Gastrocnemius medialis (tissue), 4 donors: ENCODE results near the gene TMEM107. TPM values are rescaled to one million over a fixed set of nuclear protein-coding genes. Genes with fewer than 3 reads are reported as not detected.

ENCODE experiments used
- ATAC-seq, 2 donors: fragments of 150-250 bp; one replicate each; pipeline ENCODE4 v1.9.1; 2016
- DNase-seq, 2 donors: peaks; one replicate each; pipeline ENCODE4 v3.0.0-alpha.2; 2019
- H3K27ac ChIP-seq, 4 donors: fragments of 200-600 bp; sonication (generic); 1 replicate in 1 of 4; 2 replicates in 3 of 4; pipeline ENCODE4 v1.5.1; 2016 to 2018; ENCODE audit warnings: mild to moderate bottlenecking in 2 of 4, moderate library complexity in 1 of 4
- H3K27me3 ChIP-seq, 3 donors: fragments of 200-600 bp; sonication (generic) in 2 of 3; 1 replicate in 1 of 3; 2 replicates in 2 of 3; pipeline versions ENCODE4 v1.5.1 to v1.6.0; 2016 to 2019; ENCODE audit warnings: mild to moderate bottlenecking in 1 of 3, moderate library complexity in 1 of 3
- H3K36me3 ChIP-seq, 2 donors: fragments of 200-600 bp; sonication (generic) in 1 of 2; one replicate each; pipeline ENCODE4 v1.5.1; 2017 to 2018
- H3K4me1 ChIP-seq, 2 donors: fragments of 200-600 bp; sonication (generic) in 1 of 2; one replicate each; pipeline ENCODE4 v1.5.1; 2016 to 2017; ENCODE audit warnings: mild to moderate bottlenecking in 2 of 2
- H3K4me3 ChIP-seq, 4 donors: fragments of 200-600 bp; sonication (generic) in 3 of 4; 1 replicate in 1 of 4; 2 replicates in 3 of 4; pipeline ENCODE4 v1.5.1; 2016 to 2019; ENCODE audit warnings: mild to moderate bottlenecking in 2 of 4
- H3K9me3 ChIP-seq, 3 donors: fragments of 200-600 bp; sonication (generic) in 2 of 3; 1 replicate in 1 of 3; 2 replicates in 2 of 3; pipeline ENCODE4 v1.5.1; 2016 to 2019
- CTCF ChIP-seq, 5 experiments: fragments of 450-650 bp in 3 of 5; fragments of 200-600 bp in 2 of 5; sonication (generic) in 2 of 5; IDR thresholded peaks in 4 of 5; conservative IDR thresholded peaks in 1 of 5; 1 replicate in 4 of 5; 2 replicates in 1 of 5; pipeline ENCODE4 v1.5.1; 2016 to 2019; ENCODE audit warnings: antibody characterized with exemption in 5 of 5, mild to moderate bottlenecking in 3 of 5, moderate library complexity in 3 of 5
- POLR2A ChIP-seq, 2 donors: fragments of 450-650 bp; IDR thresholded peaks; one replicate each; pipeline ENCODE4 v1.6.1; 2017; ENCODE audit warnings: antibody characterized with exemption in 2 of 2, mild to moderate bottlenecking in 2 of 2, moderate library complexity in 2 of 2
- in situ Hi-C, 4 donors: fragments of 200-750 bp; cut with MboI; loops; one replicate each; pipeline versions ENCODE4 v1.15.0 to v1.8.0; 2017; ENCODE audit warnings: low sequenced_read_pairs in 4 of 4
- intact Hi-C: fragments of 100-400 bp; cut with DNase I; formaldehyde crosslinking; loops from one replicate; pipeline ENCODE4 v1.15.1; 2023; ENCODE audit warnings: low total_unique reads
- total RNA-seq, 4 donors: library from RNA; depleted of rRNA; stranded (reverse); fragments of >200 nt; gene quantifications; one replicate each; pipeline versions ENCODE4 v1.1.0 to v1.2.3, GENCODE V29; 2016

TMEM107 gene
- total RNA-seq, 4 donors from 2014 or later, result 0.75 to 5.7 (median 3.1) TPM

GRCh38 chr17:8212312-8213180 is 36.4 kb upstream of the TMEM107 start:
- TF ChIP-seq POLR2A (IDR thresholded peaks at IDR 0.05) (no peak), CTCF (IDR thresholded peaks at IDR 0.05 in 4 of 5, conservative IDR thresholded peaks at IDR 0.05 in 1 of 5) (no peak)
- H3K4me3 ChIP-seq, result no peak overlapping the region
- no peak overlapping the region for H3K27ac ChIP-seq
- in situ Hi-C loops, result no loop called here
- no peaks in the 10 kb centered on the region for H3K9me3 ChIP-seq
- no peaks in the 10 kb centered on the region for H3K27me3 ChIP-seq
- H3K4me1 ChIP-seq, result peaks cover 6 to 14% of the 10 kb centered on the region in 2 donors
- H3K36me3 ChIP-seq, result no peaks in the 10 kb centered on the region
- DNase-seq, result no peak
- ATAC-seq, result no peak
- intact Hi-C loops, result no loop called here

GRCh38 chr17:8210761-8211458 is 34.7 kb upstream of the TMEM107 start:
- TF ChIP-seq POLR2A (IDR thresholded peaks at IDR 0.05), result no peak
- TF ChIP-seq CTCF (IDR thresholded peaks at IDR 0.05 in 4 of 5, conservative IDR thresholded peaks at IDR 0.05 in 1 of 5), result no peak
- in situ Hi-C loops (no loop called here), intact Hi-C loops (no loop called here)
- Histone ChIP-seq H3K27me3 (no peaks in the 10 kb centered on the region), H3K9me3 (no peaks in the 10 kb centered on the region), H3K36me3 (no peaks in the 10 kb centered on the region), H3K27ac (peak overlapping the region; percentile 53 to 75 (median 74)), H3K4me1 (peaks cover 6 to 14% of the 10 kb centered on the region in 2 donors), H3K4me3 (peak overlapping the region; percentile 61 to 75 (median 68))
- no peak for DNase-seq
- ATAC-seq, result no peak

DNA sequence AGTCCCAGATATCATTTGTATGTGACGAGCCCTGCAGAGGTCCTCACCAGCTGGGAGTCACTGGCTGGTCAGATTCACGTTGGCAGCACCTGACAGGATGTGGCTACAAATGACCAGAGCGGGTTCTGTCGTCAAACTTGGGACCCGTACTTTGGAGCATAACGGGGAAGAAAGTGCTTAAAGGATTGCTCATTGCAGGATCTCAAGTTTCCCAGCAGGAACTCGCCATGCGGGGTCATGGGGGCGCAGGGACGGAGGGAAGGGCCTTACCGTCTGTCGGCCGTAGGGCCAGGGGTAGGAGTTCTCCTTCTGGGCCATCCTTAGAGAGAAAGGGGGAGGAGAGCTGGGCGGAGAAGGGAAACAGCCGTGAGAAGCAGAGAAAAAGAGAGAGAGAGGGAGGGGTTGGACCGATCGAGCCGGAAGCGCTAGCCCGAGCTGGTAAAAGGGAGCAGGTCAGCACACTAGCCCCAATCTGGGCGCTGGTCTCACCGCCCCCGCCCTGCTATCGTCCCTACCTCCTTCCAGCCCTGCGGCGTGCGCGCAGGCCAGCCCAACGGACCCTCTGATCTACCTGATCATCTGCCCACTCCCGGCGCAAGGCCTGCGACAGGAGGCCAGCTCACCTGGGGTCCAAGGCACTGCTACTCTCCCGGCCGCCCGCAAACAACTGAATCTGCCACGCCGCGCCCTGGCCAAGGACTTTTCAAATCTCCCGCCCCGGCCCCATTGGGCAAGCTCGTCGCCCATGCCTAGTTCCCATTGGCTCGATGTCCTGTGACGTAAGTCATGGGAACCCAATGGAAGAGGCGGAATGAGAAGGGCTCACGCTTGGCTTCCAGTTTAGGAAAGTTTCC is 34.0 kb upstream of the TMEM107 start, which contains the start of gene AURKB:
Gene AURKB, minus strand, starts transcription at position 669 of the 854 bp plus-strand sequence. Its CDS starts 351 bp downstream, at position 318.
- Histone ChIP-seq H3K27ac (peak within 1 kb of the TSS; percentile 53 to 75 (median 74)), H3K27me3 (no peaks in the 10 kb centered on the region), H3K9me3 (no peaks in the 10 kb centered on the region), H3K4me3 (peak within 1 kb of the TSS; percentile 61 to 75 (median 68)), H3K36me3 (no peaks in the 10 kb centered on the region), H3K4me1 (peaks cover 6 to 14% of the 10 kb centered on the region in 2 donors)
- intact Hi-C loops (no loop called here), in situ Hi-C loops (no loop called here)
- TF ChIP-seq POLR2A (IDR thresholded peaks at IDR 0.05), result no peak
- TF ChIP-seq CTCF (IDR thresholded peaks at IDR 0.05 in 4 of 5, conservative IDR thresholded peaks at IDR 0.05 in 1 of 5), result no peak
- DNase-seq (peak; percentile 93), ATAC-seq (peak; percentile 100)

DNA sequence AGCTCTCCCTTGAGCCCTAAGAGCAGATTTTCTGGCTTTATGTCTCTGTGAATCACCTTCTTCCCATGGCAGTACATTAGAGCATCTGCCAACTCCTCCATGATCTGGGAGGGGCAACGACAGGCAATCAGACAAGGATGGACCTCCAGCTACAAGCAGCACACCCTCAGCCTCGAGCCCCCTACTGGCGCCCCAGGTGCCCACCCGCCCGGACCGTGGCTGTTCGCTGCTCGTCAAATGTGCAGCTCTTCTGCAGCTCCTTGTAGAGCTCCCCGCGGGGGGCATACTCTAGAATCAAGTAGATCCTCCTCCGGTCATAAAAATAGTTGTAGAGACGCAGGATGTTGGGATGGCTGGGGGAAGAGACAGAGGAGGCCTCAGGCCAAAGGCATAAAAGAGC is 30.4 kb upstream of the TMEM107 start:
- no peaks in the 10 kb centered on the region for H3K27me3 ChIP-seq
- DNase-seq (no peak), ATAC-seq (no peak)
- H3K9me3 ChIP-seq, result no peaks in the 10 kb centered on the region
- intact Hi-C loops (no loop called here), in situ Hi-C loops (no loop called here)
- no peak for TF ChIP-seq POLR2A (IDR thresholded peaks at IDR 0.05)
- TF ChIP-seq CTCF (IDR thresholded peaks at IDR 0.05 in 4 of 5, conservative IDR thresholded peaks at IDR 0.05 in 1 of 5), result no peak
- no peak overlapping the region for H3K27ac ChIP-seq
- no peak overlapping the region for H3K4me3 ChIP-seq
- no peaks in the 10 kb centered on the region for H3K36me3 ChIP-seq
- peaks cover 6 to 14% of the 10 kb centered on the region in 2 donors for H3K4me1 ChIP-seq
